ENCODE data around the gene ZNF423. TPM values are rescaled to one million over a fixed set of nuclear protein-coding genes. Genes with fewer than 3 reads are reported as not detected.

ZNF423 gene
- total RNA-seq, 1 donor from 2014 or later, result 19.8 TPM

DNA sequence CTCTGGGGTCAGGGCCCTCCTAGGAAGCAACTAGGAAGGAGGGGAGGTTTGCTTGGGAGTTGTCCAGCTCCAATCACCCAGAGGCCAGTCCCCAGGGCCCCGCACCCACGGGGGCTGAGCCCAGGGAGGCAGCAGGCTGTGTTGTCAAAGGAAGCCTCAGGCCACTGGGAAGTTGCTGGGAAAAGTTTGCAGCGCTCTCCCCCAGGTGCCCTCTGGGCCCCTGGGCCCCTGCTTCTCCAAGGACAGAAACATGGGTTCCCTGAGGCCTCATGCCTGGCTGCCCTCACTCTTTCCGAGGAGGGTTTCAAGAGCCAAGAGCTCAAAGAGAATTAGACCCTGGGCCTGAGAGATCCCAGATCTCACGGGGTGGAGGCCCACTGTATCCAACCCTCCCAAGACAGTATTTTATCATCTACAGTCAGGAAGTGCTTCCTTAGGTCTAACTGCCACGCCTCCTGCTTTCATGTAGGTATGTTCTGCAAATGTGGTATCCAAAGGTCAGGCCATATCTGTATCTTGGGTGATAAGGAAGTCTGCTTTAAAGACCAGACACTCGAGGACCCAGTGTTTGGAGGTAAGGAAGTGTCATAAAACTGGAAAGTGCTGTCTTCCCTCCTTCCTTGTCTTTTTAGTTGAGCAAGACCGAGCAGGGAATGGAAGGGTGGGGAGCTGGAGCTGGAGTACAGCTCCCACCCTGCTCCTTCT, 44.2 kb upstream of the ZNF423 start:
- Mint-ChIP-seq H3K36me3 (no peaks in the 10 kb centered on the region), H3K4me1 (no peaks in the 10 kb centered on the region), H3K9me3 (no peaks in the 10 kb centered on the region), H3K4me3 (no peak overlapping the region), H3K27ac (no peak overlapping the region), H3K27me3 (ENCODE audit: low read depth) (peaks cover 39% of the 10 kb centered on the region)
- TF ChIP-seq, protein P1, sequence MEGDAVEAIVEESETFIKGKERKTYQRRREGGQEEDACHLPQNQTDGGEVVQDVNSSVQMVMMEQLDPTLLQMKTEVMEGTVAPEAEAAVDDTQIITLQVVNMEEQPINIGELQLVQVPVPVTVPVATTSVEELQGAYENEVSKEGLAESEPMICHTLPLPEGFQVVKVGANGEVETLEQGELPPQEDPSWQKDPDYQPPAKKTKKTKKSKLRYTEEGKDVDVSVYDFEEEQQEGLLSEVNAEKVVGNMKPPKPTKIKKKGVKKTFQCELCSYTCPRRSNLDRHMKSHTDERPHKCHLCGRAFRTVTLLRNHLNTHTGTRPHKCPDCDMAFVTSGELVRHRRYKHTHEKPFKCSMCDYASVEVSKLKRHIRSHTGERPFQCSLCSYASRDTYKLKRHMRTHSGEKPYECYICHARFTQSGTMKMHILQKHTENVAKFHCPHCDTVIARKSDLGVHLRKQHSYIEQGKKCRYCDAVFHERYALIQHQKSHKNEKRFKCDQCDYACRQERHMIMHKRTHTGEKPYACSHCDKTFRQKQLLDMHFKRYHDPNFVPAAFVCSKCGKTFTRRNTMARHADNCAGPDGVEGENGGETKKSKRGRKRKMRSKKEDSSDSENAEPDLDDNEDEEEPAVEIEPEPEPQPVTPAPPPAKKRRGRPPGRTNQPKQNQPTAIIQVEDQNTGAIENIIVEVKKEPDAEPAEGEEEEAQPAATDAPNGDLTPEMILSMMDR (IDR thresholded peaks at IDR 0.05; ENCODE audit: unreplicated experiment), result no peak
- no peak for DNase-seq (ENCODE audit: low spot score in 2 of 2, unreplicated experiment in 2 of 2)

DNA sequence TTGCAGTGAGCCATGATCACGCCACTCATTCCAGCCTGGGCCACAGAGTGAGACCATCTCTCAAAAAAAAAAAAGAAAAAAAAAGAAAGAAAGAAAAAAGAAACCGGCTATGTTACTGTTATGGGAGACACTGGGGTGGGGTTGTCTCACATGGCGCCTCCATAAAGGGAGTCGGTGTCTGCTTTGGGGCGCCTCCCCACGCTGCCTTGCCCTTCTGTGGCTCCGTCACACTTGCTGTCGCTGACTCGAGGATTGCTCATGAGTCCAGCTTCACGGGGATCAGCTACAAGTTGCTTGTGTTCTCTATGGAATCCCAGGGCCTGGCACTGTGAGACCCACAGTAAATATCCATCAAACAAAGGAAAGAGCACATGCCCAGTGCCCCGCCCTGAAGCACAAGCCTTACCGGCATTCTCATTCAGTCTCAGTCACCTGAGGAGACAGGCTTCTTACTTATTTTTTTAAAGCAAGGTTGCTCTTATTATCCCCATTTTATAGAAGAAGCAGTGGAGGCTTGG, 40.6 kb upstream of the ZNF423 start:
- Mint-ChIP-seq H3K4me3 (no peak overlapping the region), H3K27ac (no peak overlapping the region), H3K27me3 (ENCODE audit: low read depth) (peaks cover 49% of the 10 kb centered on the region), H3K4me1 (no peaks in the 10 kb centered on the region), H3K9me3 (no peaks in the 10 kb centered on the region), H3K36me3 (no peaks in the 10 kb centered on the region)
- TF ChIP-seq, protein P1 (IDR thresholded peaks at IDR 0.05; ENCODE audit: unreplicated experiment), result no peak
- DNase-seq (ENCODE audit: low spot score in 2 of 2, unreplicated experiment in 2 of 2), result no peak

DNA sequence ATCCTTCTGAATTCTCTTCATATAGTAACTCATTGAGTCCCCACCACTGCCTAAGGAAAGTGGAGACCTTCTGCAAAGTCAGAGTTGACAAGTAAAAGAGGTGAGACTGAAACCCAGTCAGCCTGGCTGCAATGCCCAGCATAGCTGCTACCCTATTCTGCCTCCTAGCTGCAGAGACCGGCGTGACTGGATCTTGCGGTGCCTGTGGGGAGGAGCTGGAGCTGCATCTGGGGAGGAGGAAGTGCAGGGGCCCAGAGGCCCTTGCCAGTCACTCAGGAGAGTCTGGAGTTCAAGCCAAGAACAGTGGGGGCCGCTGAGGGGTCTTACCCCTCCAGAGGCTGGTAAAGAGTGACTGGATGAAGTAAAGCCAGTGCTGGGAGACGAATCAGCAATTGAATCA, 35.0 kb upstream of the ZNF423 start:
- TF ChIP-seq, protein P1 (IDR thresholded peaks at IDR 0.05; ENCODE audit: unreplicated experiment), result no peak
- Mint-ChIP-seq H3K4me3 (no peak overlapping the region), H3K36me3 (no peaks in the 10 kb centered on the region), H3K9me3 (peaks cover 5% of the 10 kb centered on the region), H3K27me3 (ENCODE audit: low read depth) (peaks cover 31% of the 10 kb centered on the region), H3K4me1 (peaks cover 3% of the 10 kb centered on the region), H3K27ac (no peak overlapping the region)
- DNase-seq (ENCODE audit: low spot score in 2 of 2, unreplicated experiment in 2 of 2), result no peak

DNA sequence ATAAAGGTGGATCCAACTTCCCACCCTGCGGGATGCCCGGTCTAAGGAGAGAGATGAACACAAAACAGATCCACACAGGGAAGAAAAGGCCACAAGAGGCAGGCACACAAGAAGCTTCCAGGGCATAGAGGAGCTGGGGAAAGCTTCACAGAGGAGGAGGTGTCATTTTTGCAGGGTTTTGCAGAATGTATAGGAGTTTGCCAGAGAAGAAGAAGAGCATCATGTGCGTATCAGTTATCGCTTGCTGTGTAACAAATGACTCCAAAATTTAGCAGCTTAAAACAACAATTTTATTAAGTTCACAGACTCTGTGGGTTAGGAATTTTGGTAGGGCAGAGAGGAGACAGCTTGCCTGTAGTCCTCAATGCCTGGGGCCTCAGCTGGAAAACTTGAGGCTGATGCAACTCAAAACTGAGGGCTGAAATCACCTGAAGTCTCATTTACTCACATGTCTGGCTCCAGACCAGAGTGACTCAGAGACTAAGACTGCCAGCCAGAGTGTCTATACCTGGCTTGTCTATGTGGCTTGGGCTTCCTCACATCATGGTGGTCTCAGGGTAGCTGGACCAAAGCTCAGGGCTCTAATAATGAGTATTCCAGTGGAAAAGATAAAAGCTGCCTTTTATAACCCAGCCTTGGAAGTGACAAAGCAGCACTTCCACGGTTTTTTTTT, 33.9 kb upstream of the ZNF423 start:
- no peak overlapping the region for H3K27ac Mint-ChIP-seq
- H3K9me3 Mint-ChIP-seq, result peaks cover 5% of the 10 kb centered on the region
- H3K4me3 Mint-ChIP-seq, result no peak overlapping the region
- peaks cover 3% of the 10 kb centered on the region for H3K4me1 Mint-ChIP-seq
- no peak for DNase-seq (ENCODE audit: low spot score in 2 of 2, unreplicated experiment in 2 of 2)
- H3K27me3 Mint-ChIP-seq (ENCODE audit: low read depth), result peaks cover 26% of the 10 kb centered on the region
- H3K36me3 Mint-ChIP-seq, result no peaks in the 10 kb centered on the region
- TF ChIP-seq, protein P1 (IDR thresholded peaks at IDR 0.05; ENCODE audit: unreplicated experiment), result no peak

DNA sequence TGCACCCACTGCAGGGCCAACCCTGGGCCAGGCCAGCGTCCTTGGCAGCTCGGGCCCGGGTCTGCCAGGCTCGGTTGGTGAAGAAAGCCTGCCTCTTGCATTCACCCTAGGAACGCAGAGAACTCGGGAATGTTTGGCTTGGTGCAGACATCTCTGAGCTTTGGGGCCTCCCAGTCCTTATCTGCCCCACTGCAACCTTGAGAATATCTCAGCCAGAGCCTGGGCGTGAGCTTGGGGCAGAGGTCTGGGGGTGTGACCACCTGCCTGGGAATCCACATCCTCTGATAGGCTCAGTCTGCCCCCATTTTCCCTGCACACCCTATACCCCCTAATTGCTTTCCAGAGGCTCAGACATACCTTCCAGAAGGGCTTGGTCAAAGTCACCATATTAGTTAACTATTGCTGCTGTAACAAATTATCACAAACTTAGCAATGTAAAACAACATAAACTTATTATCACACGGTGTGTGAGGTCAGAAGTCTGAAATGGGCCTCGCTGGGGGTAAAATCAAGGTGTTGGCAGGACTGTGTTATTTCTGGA, 30.7 kb upstream of the ZNF423 start:
- peaks cover 7% of the 10 kb centered on the region for H3K4me1 Mint-ChIP-seq
- no peaks in the 10 kb centered on the region for H3K36me3 Mint-ChIP-seq
- peaks cover 5% of the 10 kb centered on the region for H3K9me3 Mint-ChIP-seq
- no peak for DNase-seq (ENCODE audit: low spot score in 2 of 2, unreplicated experiment in 2 of 2)
- H3K27me3 Mint-ChIP-seq (ENCODE audit: low read depth), result peaks cover 7% of the 10 kb centered on the region
- TF ChIP-seq, protein P1 (IDR thresholded peaks at IDR 0.05; ENCODE audit: unreplicated experiment), result no peak
- H3K27ac Mint-ChIP-seq, result no peak overlapping the region
- no peak overlapping the region for H3K4me3 Mint-ChIP-seq
